Muscle of back (tissue), 11 donors: ENCODE results near the gene BUD23. TPM values are rescaled to one million over a fixed set of nuclear protein-coding genes. Genes with fewer than 3 reads are reported as not detected.
"Not testable (repeated sequence)": the region's sequence is repeated elsewhere in the genome, so short reads cannot be mapped to it uniquely, and the experiment has no call there.

Source experiments
- DNase-seq, 3 donors: peaks; one replicate each; pipeline versions ENCODE4 v3.0.0 to v3.0.0-alpha.2; 2013
- polyA plus RNA-seq, 10 donors: library from polyadenylated mRNA; unstranded; fragments of 120-200 nt; gene quantifications; one replicate each; pipeline ENCODE4 v1.2.1, GENCODE V29; 2013; ENCODE audit not compliant: insufficient read length in 10 of 10

Gene BUD23
- polyA plus RNA-seq, 10 donors, result 65.5 to 73.3 (median 69.5) TPM

DNA sequence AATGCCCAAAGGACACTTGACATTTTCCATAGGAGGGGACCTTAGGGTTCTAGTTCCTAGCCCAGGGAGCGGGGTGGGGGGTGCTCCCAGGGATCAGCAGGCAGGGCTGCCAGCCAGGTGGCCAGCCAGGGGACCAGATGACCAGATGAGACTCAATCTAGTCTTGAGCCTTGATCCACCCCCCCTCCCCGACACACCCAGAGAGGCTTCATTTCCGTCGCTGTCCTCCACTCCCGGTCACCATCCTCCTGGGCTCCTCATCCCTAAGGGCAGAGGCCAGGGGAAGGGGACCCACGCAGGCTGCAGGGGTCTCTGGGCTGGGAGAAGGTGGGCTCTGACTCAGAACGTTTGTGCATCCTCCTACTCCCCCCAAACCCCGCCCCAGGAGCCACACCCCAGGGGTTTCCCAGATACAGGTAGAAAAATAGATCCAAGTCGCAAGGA, 35.1 kb downstream of the BUD23 start:
- no peak for DNase-seq

GRCh38 chr7:73718905-73719805, 35.8 kb downstream of the BUD23 start, which contains the start of gene STX1A:
TSS of gene STX1A (minus strand) at chr7:73719669. CDS start at chr7:73719631, 38 bp downstream.
- DNase-seq, result peak in 2 of 3 donors; percentile 58 to 66

- DNase-seq, result no peak
These were observed 36.4 kb downstream of the BUD23 start for GRCh38 chr7:73719806-73720169.

GRCh38 chr7:73720443-73720842, 37.0 kb downstream of the BUD23 start:
- DNase-seq, result not testable (repeated sequence)

GRCh38 chr7:73721377-73721817, 38.0 kb downstream of the BUD23 start:
- DNase-seq, result peak; percentile 78 to 83 (median 78)

DNA sequence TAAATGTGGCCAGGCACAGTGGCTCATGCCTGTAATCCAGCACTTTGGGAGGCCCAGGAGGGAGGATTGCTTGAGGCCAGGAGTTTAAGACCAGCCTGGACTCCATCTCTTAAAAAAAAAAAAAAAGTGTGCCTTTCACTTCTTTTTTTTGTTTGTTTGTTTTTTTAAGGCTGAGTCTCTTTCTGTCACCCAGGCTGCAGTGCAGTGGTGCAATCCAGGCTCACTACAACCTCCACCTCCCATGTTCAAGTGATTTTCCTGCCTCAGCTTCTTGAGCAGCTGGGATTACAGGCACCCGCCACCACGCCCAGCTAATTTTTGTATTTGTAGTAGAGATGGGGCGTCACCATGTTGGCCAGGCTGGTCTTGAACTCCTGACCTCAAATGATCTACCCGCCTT, 38.8 kb downstream of the BUD23 start:
- DNase-seq, result not testable (repeated sequence)

DNA sequence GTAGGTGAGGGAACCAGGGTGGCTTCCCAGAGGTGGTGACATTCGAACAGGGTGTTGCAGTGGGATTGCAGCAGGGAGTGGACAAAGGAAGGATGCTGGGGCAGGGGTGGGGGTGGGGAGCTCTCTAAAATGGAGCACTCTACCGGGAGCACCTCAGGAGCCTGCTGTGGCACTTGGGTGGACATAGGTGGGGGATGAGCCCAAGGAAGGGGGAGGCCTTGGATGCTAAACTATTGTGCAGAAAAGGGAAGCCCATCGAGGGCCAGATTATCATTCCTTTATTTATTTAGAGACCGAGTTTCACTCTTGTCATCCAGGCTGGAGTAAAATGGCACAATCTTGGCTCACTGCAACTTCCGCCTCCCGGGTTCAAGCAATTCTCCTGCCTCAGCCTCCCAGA, 39.4 kb downstream of the BUD23 start:
- DNase-seq, result no peak

DNA sequence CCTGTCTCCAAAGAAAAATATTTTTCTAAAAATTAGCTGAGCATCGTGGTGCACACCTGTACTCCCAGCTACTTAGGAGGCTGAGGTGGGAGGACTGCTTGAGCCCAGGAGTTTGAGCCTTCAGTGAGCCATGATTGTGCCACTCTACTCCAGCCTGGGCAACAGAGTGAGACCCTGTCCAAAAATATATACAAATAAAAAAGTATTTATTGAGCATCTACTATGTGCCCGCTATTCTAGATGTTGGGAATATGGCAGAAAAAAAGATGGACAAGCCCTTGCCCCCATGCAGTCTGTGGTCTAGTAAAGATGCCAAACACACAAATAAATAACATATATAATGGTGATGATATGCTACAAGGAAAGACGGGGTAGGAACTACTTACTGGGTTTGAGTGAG, 40.4 kb downstream of the BUD23 start:
- DNase-seq, result no peak

GRCh38 chr7:73726083-73726466, 42.7 kb downstream of the BUD23 start:
- DNase-seq, result no peak

DNA sequence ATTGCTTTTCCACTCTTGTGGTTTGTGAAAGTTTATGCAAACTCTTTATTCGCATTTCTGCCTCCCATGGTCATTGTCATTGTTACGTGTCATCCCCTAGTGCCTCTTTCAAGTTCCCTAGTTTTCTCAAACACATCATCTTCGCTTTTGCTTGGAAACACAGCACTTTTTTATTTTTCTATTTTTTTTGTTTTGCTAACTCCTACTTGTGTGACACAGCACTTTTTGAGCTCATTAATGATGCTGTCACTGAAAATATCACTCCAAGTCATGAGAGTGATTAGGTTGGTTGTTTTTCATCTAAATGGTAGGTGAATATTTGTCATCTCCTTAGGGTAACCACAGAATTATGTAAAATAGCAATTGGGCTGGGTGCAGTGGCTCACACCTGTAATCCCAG, 44.6 kb downstream of the BUD23 start:
- DNase-seq, result no peak

GRCh38 chr7:73728551-73728950, 45.2 kb downstream of the BUD23 start:
- DNase-seq, result no peak

DNA sequence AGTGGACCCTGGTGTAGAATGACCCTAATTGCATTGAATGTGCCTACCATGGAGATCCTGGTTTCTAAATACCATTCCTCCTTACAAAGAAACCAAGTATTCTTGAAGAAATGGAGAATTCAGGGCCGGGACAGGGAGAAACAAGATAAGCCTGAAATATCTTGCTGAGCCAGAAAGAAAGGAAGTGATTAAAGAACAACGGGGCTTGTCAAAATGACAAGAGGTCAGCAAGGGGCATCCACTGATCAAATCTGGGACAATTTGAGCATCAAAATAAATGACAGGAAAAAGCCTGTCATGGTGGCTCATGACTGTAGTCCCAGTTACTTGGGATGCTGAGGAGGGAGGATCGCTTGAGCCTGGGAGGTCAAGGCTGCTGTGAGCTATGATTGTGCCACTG, 47.1 kb downstream of the BUD23 start:
- no peak for DNase-seq

DNA sequence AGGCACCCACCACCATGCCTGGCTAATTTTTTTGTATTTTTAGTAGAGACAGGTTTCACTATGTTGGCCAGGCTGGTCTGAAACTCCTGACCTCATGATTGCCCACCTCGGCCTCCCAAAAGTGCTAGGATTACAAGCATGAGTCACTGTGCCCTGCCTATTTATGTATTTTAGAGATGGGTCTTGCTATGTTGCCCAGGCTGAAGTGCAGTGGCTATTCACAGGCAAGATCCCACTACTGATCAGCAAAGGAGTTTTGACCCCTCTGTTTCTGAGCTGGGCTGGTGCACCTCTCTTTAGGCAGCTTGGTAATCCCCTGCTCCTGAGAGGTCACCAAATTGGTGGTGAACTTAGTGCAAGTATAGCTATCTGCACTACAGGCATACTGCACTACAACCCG, 49.0 kb downstream of the BUD23 start:
- DNase-seq, result no peak

DNA sequence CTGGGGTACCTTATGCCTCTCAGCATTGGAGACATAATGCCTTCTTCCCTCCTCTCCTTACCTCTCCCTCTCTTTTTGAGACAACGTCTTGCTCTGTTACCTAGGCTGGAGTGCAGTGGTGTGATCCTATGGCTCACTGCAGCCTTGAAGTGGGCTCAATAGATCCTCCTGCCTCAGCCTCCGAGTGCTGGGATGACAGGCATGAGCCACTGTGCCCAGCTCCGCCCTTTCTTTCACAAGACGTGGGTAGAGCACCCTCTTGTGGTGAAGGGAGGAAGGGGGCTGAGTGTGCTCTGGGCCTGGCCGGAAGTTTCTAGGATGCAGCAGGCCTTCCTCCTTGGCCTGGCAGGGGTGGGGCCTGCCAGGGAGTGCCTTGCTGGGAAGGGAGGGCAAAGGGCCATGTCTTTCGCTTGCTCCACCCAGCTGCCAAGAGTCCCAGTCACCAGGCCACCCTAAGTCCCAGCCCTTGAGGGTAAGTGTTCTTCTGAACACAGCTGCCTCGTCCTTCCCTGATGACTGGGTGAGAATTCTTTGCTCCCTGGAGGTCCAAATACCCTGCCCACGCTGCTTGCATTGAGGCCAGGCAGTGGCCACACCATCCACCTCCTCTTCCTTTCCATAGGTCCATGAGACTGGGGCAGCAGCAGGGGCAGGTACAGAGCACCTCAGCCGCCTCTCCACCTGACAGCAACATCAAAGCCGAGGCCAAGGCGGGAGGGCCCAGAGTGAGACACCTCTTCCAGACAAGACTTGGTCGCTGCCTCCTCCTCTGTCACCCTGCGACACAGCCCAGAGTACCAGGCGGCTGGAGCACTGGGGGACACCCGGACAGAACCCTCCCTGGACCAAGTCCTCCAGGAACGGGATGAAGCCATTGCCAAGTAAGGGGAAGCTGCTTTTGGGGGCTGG, 51.5 kb downstream of the BUD23 start:
- DNase-seq, result peak in 2 of 3 donors; percentile 47 to 63

DNA sequence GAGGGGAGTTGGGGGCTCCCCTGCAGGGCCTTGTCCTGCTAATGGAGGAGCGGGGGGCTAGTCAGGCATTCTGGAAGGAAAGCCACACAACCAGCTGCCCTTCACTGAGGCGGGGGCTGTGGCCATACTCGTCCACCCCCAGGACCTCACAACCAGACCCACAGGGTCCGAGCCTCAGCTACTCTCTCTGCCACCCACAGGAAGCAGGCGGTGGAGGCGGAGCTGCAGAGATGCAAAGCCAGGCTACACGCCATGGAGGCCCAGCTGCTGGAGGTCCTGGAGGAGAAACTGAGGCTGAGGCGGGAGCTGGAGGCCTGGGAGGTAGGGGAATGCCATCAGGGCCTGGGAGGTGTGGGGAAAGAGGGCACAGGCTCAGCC, 52.1 kb downstream of the BUD23 start:
- no peak for DNase-seq

DNA sequence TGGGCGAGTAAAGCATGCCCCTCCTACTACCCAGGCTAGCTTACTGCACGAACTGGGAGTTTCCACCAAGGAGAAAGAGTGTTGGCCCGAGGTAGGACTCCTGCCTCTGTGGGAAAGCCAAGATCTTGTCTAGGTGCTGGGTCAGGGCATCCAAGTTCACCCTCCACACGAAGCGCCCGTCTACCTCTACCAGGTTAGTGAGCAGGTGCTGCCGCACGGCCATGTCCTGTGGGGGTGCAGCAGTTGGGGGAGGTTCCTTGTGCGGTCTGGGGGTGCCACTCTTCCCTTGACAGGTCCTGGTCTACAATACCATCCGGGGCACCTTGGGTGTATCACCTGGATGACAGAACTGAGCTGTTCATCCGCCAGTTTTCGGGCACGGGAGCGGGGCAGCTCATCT, 53.5 kb downstream of the BUD23 start:
- DNase-seq, result no peak

DNA sequence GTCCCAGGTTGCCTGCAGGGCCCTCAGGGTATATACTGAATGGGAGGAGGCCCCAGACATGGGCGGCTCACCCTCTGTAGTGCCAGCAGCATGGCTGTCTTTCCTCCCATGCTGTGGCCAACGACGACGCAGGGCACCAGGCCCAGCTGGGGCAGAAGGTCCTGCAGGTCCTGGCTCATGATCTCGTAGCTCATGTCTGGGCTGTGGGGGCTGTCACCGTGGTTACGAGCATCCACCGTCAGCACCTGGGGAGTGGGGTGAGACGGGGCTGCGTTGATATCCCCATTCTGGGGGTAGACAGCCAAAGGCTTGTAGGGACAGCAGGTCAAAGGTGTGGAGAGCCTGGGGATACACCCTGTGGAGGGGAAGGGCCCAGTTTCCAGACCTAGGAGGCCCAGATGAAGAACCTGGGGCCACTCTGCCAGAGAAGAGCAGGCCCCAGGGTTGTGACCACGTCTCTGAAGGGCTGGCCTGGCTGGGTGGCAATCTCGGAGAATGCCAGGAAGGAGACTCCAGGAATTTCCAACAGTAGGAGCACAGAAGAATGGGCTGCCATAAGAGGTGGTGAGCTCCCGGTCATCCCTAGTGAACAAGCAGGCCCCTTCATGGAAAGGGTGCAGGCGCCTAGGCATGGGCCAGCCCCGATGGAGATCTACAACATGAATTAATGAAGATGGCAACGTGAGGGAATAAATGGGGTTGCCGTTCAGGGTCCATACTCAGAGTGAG, 54.3 kb downstream of the BUD23 start:
- no peak for DNase-seq

DNA sequence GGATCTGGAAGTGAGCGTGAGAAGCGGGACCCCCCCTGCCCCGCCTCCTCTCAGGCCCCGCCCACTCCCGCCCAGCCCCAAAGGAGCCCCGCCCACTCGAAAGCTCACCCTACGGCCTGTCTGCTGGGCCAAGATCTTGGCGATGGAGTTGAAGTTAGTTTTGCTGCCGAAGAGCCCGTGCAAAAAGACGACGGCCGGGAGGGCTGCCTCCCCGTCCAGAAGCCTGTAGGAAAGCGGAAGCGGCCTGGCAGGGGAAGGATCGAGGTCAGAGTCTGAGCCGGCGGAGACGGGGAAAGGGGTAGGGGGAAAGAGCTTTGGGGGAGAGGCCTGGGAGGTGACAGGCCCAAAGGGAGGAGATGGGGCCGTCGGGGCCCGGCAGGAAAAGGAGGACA, 54.8 kb downstream of the BUD23 start:
- peak in 1 of 3 donors; percentile 44 for DNase-seq

- peak; percentile 93 to 97 (median 95) for DNase-seq
These were observed 55.4 kb downstream of the BUD23 start, which contains the start of gene ABHD11 for GRCh38 chr7:73738612-73739386. TSS of gene ABHD11 (minus strand) at chr7:73738802. CDS start at chr7:73738770, 32 bp downstream.

GRCh38 chr7:73739387-73739767, 56.0 kb downstream of the BUD23 start:
- no peak for DNase-seq

- DNase-seq, result no peak
These were observed 56.8 kb downstream of the BUD23 start for GRCh38 chr7:73740212-73740611.
